Endothelial cell of hepatic sinusoid (primary cell): Measurements from ENCODE around the gene TP53TG3E.
"Not testable (repeated sequence)": the region's sequence is repeated elsewhere in the genome, so short reads cannot be mapped to it uniquely, and the experiment has no call there.

Source experiments
- in situ Hi-C: cut with HindIII; loops from 2 replicates; pipeline ENCODE4 v1.10.0; 2017; ENCODE audit warnings: low sequenced_read_pairs

The TP53TG3E gene

GRCh38 chr16:33304006-33304405 is at the start of gene TP53TG3E:
Gene TP53TG3E, plus strand, starts transcription at chr16:33304306. Its CDS starts 68 bp downstream, at chr16:33304374.
- in situ Hi-C loops, result not testable (repeated sequence)

GRCh38 chr16:33336226-33337012 is 32.3 kb downstream of the TP53TG3E start:
- in situ Hi-C loops, result not testable (repeated sequence)

- in situ Hi-C loops, result not testable (repeated sequence)
Observed at GRCh38 chr16:33337627-33338542, 33.8 kb downstream of the TP53TG3E start.

- in situ Hi-C loops, result not testable (repeated sequence)
Observed at GRCh38 chr16:33338543-33338951, 34.4 kb downstream of the TP53TG3E start.

GRCh38 chr16:33339093-33340061 is 35.3 kb downstream of the TP53TG3E start:
- in situ Hi-C loops, result not testable (repeated sequence)
